GM23338 (cell line): ENCODE results near the gene PSMG2. TPM values are rescaled to one million over a fixed set of nuclear protein-coding genes. Genes with fewer than 3 reads are reported as not detected.

Source experiments
- ATAC-seq: fragments of 200-7000 bp; cut with Tn5 transposase; 3 replicates; pipeline ENCODE4 v1.9.1; 2020
- DNase-seq: peaks from one replicate; pipeline ENCODE4 v3.0.0-alpha.2; 2015; ENCODE audit warnings: low spot score
- H2AFZ ChIP-seq: fragments of 200-600 bp; sonication (generic); 2 replicates; pipeline ENCODE4 v1.8.0; 2016; ENCODE audit warnings: antibody characterized with exemption, mild to moderate bottlenecking, moderate library complexity
- H3F3A ChIP-seq: fragments of 200-600 bp; sonication (generic); replicated peaks from 2 replicates; pipeline ENCODE4 v1.8.0; 2017; ENCODE audit warnings: antibody characterized with exemption, mixed run types, low read depth
- H3K27ac ChIP-seq: fragments of 200-600 bp; sonication (generic); 2 replicates; pipeline ENCODE4 v1.6.1; 2016; ENCODE audit warnings: low read depth
- H3K27me3 ChIP-seq: fragments of 200-600 bp; sonication (generic); 2 replicates; pipeline ENCODE4 v1.8.0; 2016; ENCODE audit warnings: mild to moderate bottlenecking, mixed run types, moderate library complexity; ENCODE audit not compliant: insufficient read depth
- H3K36me3 ChIP-seq: fragments of 200-600 bp; sonication (generic); 2 replicates; pipeline ENCODE4 v1.8.0; 2016; ENCODE audit warnings: mild to moderate bottlenecking; ENCODE audit not compliant: insufficient read depth
- H3K4me1 ChIP-seq: fragments of 200-600 bp; sonication (generic); 2 replicates; pipeline ENCODE4 v1.8.0; 2016; ENCODE audit warnings: mild to moderate bottlenecking, moderate library complexity; ENCODE audit not compliant: insufficient read depth
- H3K4me2 ChIP-seq: fragments of 200-600 bp; sonication (generic); 2 replicates; pipeline ENCODE4 v1.7.1; 2017; ENCODE audit warnings: mixed run types
- H3K4me3 ChIP-seq: fragments of 200-600 bp; sonication (generic); 2 replicates; pipeline ENCODE4 v1.6.1; 2016; ENCODE audit warnings: mixed run types
- H3K79me2 ChIP-seq: fragments of 200-600 bp; sonication (generic); replicated peaks from 2 replicates; pipeline ENCODE4 v1.8.0; 2017; ENCODE audit warnings: mild to moderate bottlenecking; ENCODE audit not compliant: insufficient read depth
- H3K9me2 ChIP-seq: fragments of 200-600 bp; sonication (generic); 2 replicates; pipeline ENCODE4 v1.8.0; 2017; ENCODE audit not compliant: insufficient read depth
- H4K20me1 ChIP-seq: fragments of 200-600 bp; sonication (generic); replicated peaks from 2 replicates; pipeline ENCODE4 v1.8.0; 2017; ENCODE audit warnings: mild to moderate bottlenecking; ENCODE audit not compliant: insufficient read depth
- H3K27ac Mint-ChIP-seq: 2 replicates; pipeline ENCODE4 v1.8.0; 2020; ENCODE audit warnings: inconsistent platforms, mild to moderate bottlenecking, moderate library complexity, mixed read lengths
- H3K27me3 Mint-ChIP-seq: 3 replicates; pipeline ENCODE4 v1.8.0; 2022; ENCODE audit warnings: low read depth, mild to moderate bottlenecking, moderate library complexity, mixed read lengths, inconsistent platforms; ENCODE audit not compliant: insufficient read depth, poor library complexity
- H3K36me3 Mint-ChIP-seq: 3 replicates; pipeline ENCODE4 v1.8.0; 2021; ENCODE audit warnings: low read depth, mild to moderate bottlenecking, inconsistent platforms, moderate library complexity, mixed read lengths
- H3K4me1 Mint-ChIP-seq: 3 replicates; pipeline ENCODE4 v1.8.0; 2020; ENCODE audit warnings: mild to moderate bottlenecking, inconsistent platforms, mixed read lengths
- H3K4me3 Mint-ChIP-seq: 3 replicates; pipeline ENCODE4 v1.8.0; 2021; ENCODE audit warnings: moderate library complexity, mild to moderate bottlenecking, inconsistent platforms, mixed read lengths
- H3K9me3 Mint-ChIP-seq: 3 replicates; pipeline ENCODE4 v1.8.0; 2020; ENCODE audit warnings: moderate library complexity, mild to moderate bottlenecking, inconsistent platforms, mixed read lengths
- CREB1 ChIP-seq: fragments of 250-450 bp; sonication (Bioruptor Pico); IDR thresholded peaks from 2 replicates; pipeline ENCODE4 v1.5.0; 2020; ENCODE audit warnings: low read depth, mild to moderate bottlenecking, moderate library complexity
- CTCF ChIP-seq, 2 experiments: fragments of 200-600 bp in 1 of 2; sonication (generic) in 1 of 2; conservative IDR thresholded peaks; 2 replicates each; pipeline versions ENCODE4 v1.5.1 to v1.6.1; 2016 to 2017; ENCODE audit warnings: antibody characterized with exemption in 2 of 2, low read depth in 2 of 2, mild to moderate bottlenecking in 2 of 2, moderate library complexity in 1 of 2
- ETS1 ChIP-seq: IDR thresholded peaks from 2 replicates; pipeline ENCODE4 v1.6.1; 2016; ENCODE audit warnings: antibody characterized with exemption
- EZH2 ChIP-seq: fragments of 200-600 bp; sonication (generic); IDR thresholded peaks from one replicate; pipeline ENCODE4 v1.8.0; 2017; ENCODE audit warnings: antibody characterized with exemption, mild to moderate bottlenecking, low read depth; ENCODE audit not compliant: unreplicated experiment
- EZH2phosphoT487 ChIP-seq: fragments of 200-600 bp; sonication (generic); IDR thresholded peaks from one replicate; pipeline ENCODE4 v1.8.1; 2018; ENCODE audit warnings: antibody characterized with exemption; ENCODE audit not compliant: unreplicated experiment
- JUNB ChIP-seq: IDR thresholded peaks from one replicate; pipeline ENCODE4 v1.6.1; 2016; ENCODE audit warnings: antibody characterized with exemption; ENCODE audit not compliant: unreplicated experiment
- NANOG ChIP-seq: IDR thresholded peaks from 2 replicates; pipeline ENCODE4 v1.6.1; 2016; ENCODE audit warnings: antibody characterized with exemption, borderline replicate concordance
- POLR2AphosphoS5 ChIP-seq: IDR thresholded peaks from 2 replicates; pipeline ENCODE4 v1.6.1; 2016; ENCODE audit warnings: antibody characterized with exemption, low read depth
- REST ChIP-seq: IDR thresholded peaks from one replicate; pipeline ENCODE4 v1.6.1; 2018; ENCODE audit warnings: antibody characterized with exemption; ENCODE audit not compliant: unreplicated experiment
- STAT1 ChIP-seq: IDR thresholded peaks from one replicate; pipeline ENCODE4 v1.6.1; 2016; ENCODE audit warnings: antibody characterized with exemption; ENCODE audit not compliant: unreplicated experiment
- ZNF114 ChIP-seq: fragments of 250-450 bp; sonication (Bioruptor Pico); IDR thresholded peaks from 2 replicates; pipeline ENCODE4 v1.5.0; 2020; ENCODE audit warnings: mild to moderate bottlenecking, moderate library complexity
- ZNF331 ChIP-seq: fragments of 250-450 bp; sonication (Bioruptor Pico); IDR thresholded peaks from 2 replicates; pipeline ENCODE4 v1.5.0; 2020; ENCODE audit warnings: low read depth, mild to moderate bottlenecking, moderate library complexity
- ZNF462 ChIP-seq: fragments of 250-450 bp; sonication (Bioruptor Pico); IDR thresholded peaks from 2 replicates; pipeline ENCODE4 v1.5.0; 2020; ENCODE audit warnings: mild to moderate bottlenecking, moderate library complexity
- polyA plus RNA-seq: library from polyadenylated mRNA; unstranded; fragments of >200 nt; fragmentation: Nextera tagmentation; extraction: Ambion mirVana; gene quantifications from 2 replicates; pipeline ENCODE4 v1.2.1, GENCODE V29; 2016
- total RNA-seq: library from RNA; depleted of rRNA; stranded (reverse); fragments of >200 nt; shearing (Covaris generic); gene quantifications from 2 replicates; pipeline ENCODE4 v1.2.3, GENCODE V29; 2014

Gene PSMG2
- total and polyA plus RNA-seq, 2 experiments from 2014 or later, result 87.8 to 151 TPM

DNA sequence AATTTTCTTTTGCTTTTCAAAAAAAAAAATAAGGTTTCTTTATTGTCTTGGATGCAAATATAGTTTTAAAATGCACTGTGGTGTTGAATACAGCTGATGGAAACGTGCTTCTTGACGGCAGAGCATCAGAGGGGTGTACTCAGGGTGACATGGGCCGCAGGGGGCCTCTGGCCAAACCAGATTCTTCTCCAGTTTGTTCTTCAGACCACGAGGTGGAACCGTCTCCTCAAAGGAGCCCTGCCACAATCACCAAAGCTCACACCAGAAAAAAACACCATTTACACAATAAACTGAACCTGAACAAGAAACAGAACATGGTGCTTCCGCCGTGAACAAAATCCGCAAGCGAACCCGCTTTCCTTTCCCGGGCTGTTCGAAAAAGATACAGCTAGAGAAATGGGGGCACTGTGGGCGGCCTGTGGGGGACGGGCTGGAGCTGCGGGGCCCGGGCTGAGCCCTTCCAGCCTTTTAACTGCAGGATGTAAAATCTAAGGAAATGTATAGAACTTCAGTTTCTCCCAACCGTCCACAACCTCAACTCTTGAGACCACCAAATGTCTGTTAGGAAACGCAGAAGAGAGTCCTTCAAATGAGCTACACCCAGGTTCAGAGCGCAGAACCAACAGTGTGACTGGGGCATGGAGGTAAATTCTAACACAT lies 34.5 kb downstream of the PSMG2 start:
- no peak for TF ChIP-seq EZH2phosphoT487
- TF ChIP-seq ZNF331 (CRISPR knock-in tag), result no peak
- TF ChIP-seq REST, result no peak
- no peak for TF ChIP-seq POLR2AphosphoS5
- no peak for TF ChIP-seq STAT1
- no peak for TF ChIP-seq CREB1 (CRISPR knock-in tag)
- no peak for TF ChIP-seq ETS1
- TF ChIP-seq CTCF (conservative IDR thresholded peaks at IDR 0.05; ENCODE audit: low read depth in 2 of 2), result no peak
- no peak for TF ChIP-seq ZNF462 (CRISPR knock-in tag)
- TF ChIP-seq JUNB, result no peak
- no peak for TF ChIP-seq ZNF114 (CRISPR knock-in tag)
- no peak for TF ChIP-seq EZH2
- no peak for TF ChIP-seq NANOG
- Mint-ChIP-seq H3K27me3 (peaks cover 2% of the 10 kb centered on the region), H3K4me3 (no peak overlapping the region), H3K36me3 (no peaks in the 10 kb centered on the region), H3K27ac (no peak overlapping the region), H3K4me1 (no peaks in the 10 kb centered on the region), H3K9me3 (no peaks in the 10 kb centered on the region)
- no peaks in the 10 kb centered on the region for H3K9me2 ChIP-seq
- H3K4me3 ChIP-seq, result no peak overlapping the region
- no peaks in the 10 kb centered on the region for H3F3A ChIP-seq
- H4K20me1 ChIP-seq, result no peaks in the 10 kb centered on the region
- H3K27me3 ChIP-seq, result no peaks in the 10 kb centered on the region
- no peak overlapping the region for H3K4me2 ChIP-seq
- no peak overlapping the region for H3K27ac ChIP-seq
- no peaks in the 10 kb centered on the region; the same call in 1 of the 2 replicates for H3K4me1 ChIP-seq
- no peaks in the 10 kb centered on the region for H3K79me2 ChIP-seq
- ATAC-seq, result no peak
- DNase-seq, result no peak
- H3K36me3 ChIP-seq, result no peaks in the 10 kb centered on the region
- H2AFZ ChIP-seq, result no peak overlapping the region
